ENCODE measurements around the gene TMEM187.

TMEM187 gene

GRCh38 chrX:153948847-153949805 is 23.4 kb upstream of the TMEM187 start:
- Histone ChIP-seq H3K4me1 (peaks cover 0 to 17% (median 11%) of the 10 kb centered on the region in 4 donors), H3K27me3 (no peaks in the 10 kb centered on the region), H3K27ac (no peak overlapping the region), H3K4me3 (no peak overlapping the region), H3K9me3 (no peaks in the 10 kb centered on the region), H3K36me3 (peaks cover 16 to 52% (median 50%) of the 10 kb centered on the region in 3 donors)
- TF ChIP-seq CTCF (IDR thresholded peaks at IDR 0.05): no peak
- intact Hi-C loops (cut with DNase I; ENCODE audit: low total_unique reads): no loop called here
- DNase-seq: no peak

- peaks cover 0 to 17% (median 11%) of the 10 kb centered on the region in 4 donors for H3K4me1 ChIP-seq
- TF ChIP-seq CTCF (IDR thresholded peaks at IDR 0.05): no peak
- intact Hi-C loops (cut with DNase I; ENCODE audit: low total_unique reads): loop anchor here (5.0 to 10.0 kb wide), 2 partner anchors 183 to 995 kb away; no protein-coding TSS in a partner anchor
- no peak for DNase-seq
- peaks cover 16 to 62% (median 60%) of the 10 kb centered on the region in 3 donors for H3K36me3 ChIP-seq
- H3K4me3 ChIP-seq: no peak overlapping the region
- H3K9me3 ChIP-seq: no peaks in the 10 kb centered on the region
- H3K27me3 ChIP-seq: no peaks in the 10 kb centered on the region
- H3K27ac ChIP-seq: no peak overlapping the region
Measured at GRCh38 chrX:153950127-153950526, 22.4 kb upstream of the TMEM187 start.

GRCh38 chrX:153951683-153952372 is 20.7 kb upstream of the TMEM187 start:
- H3K4me3 ChIP-seq: no peak overlapping the region
- peaks cover 16 to 79% (median 75%) of the 10 kb centered on the region in 3 donors for H3K36me3 ChIP-seq
- peak overlapping the region; percentile 85 to 88 for H3K27ac ChIP-seq
- no peaks in the 10 kb centered on the region for H3K9me3 ChIP-seq
- intact Hi-C loops (cut with DNase I; ENCODE audit: low total_unique reads): loop anchor here (5.0 to 10.0 kb wide), 2 partner anchors 185 to 997 kb away; no protein-coding TSS in a partner anchor
- no peaks in the 10 kb centered on the region for H3K27me3 ChIP-seq
- no peak for TF ChIP-seq CTCF (IDR thresholded peaks at IDR 0.05)
- H3K4me1 ChIP-seq: peaks cover 0 to 17% (median 11%) of the 10 kb centered on the region in 4 donors
- DNase-seq: no peak

- no peaks in the 10 kb centered on the region for H3K9me3 ChIP-seq
- H3K36me3 ChIP-seq: peaks cover 16 to 86% (median 82%) of the 10 kb centered on the region in 3 donors
- DNase-seq: no peak
- H3K4me1 ChIP-seq: peaks cover 0 to 15% (median 10%) of the 10 kb centered on the region in 4 donors
- no peaks in the 10 kb centered on the region for H3K27me3 ChIP-seq
- no peak overlapping the region for H3K4me3 ChIP-seq
- no peak for TF ChIP-seq CTCF (IDR thresholded peaks at IDR 0.05)
- intact Hi-C loops (cut with DNase I; ENCODE audit: low total_unique reads): loop anchor here (5.0 to 10.0 kb wide), 2 partner anchors 185 to 998 kb away; no protein-coding TSS in a partner anchor
- H3K27ac ChIP-seq: peak overlapping the region; percentile 85 to 88
Measured at GRCh38 chrX:153952373-153953026, 20.1 kb upstream of the TMEM187 start.

GRCh38 chrX:153953342-153953830 is 19.2 kb upstream of the TMEM187 start:
- no peaks in the 10 kb centered on the region for H3K27me3 ChIP-seq
- H3K9me3 ChIP-seq: no peaks in the 10 kb centered on the region
- intact Hi-C loops (cut with DNase I; ENCODE audit: low total_unique reads): loop anchor here (5.0 to 10.0 kb wide), 2 partner anchors 186 to 999 kb away; no protein-coding TSS in a partner anchor
- H3K36me3 ChIP-seq: peaks cover 16 to 94% (median 87%) of the 10 kb centered on the region in 3 donors
- H3K4me1 ChIP-seq: peaks cover 0 to 15% (median 10%) of the 10 kb centered on the region in 4 donors
- peak; percentile 94 to 95 for TF ChIP-seq CTCF (IDR thresholded peaks at IDR 0.05)
- H3K4me3 ChIP-seq: peak overlapping the region; percentile 12 to 39
- DNase-seq: peak; percentile 56 to 83
- peak overlapping the region; percentile 85 to 88 for H3K27ac ChIP-seq

All from tibial artery (tissue), 4 donors.